Kidney capillary endothelial cell (primary cell): ENCODE results near the gene LMX1B.

Experiments used
- DNase-seq: peaks from one replicate; pipeline ENCODE4 v3.0.0-alpha.2; 2018; ENCODE audit warnings: low spot score

LMX1B gene

GRCh38 chr9:126658201-126658825 is 44.6 kb downstream of the LMX1B start:
- no peak for DNase-seq

GRCh38 chr9:126658956-126659555 is 45.3 kb downstream of the LMX1B start:
- DNase-seq, result no peak

GRCh38 chr9:126661122-126661520 is 47.4 kb downstream of the LMX1B start:
- no peak for DNase-seq

GRCh38 chr9:126661521-126662251 is 48.0 kb downstream of the LMX1B start:
- DNase-seq, result peak; percentile 29

- no peak for DNase-seq
Measured at GRCh38 chr9:126663661-126664072, 49.9 kb downstream of the LMX1B start.

- no peak for DNase-seq
Measured at GRCh38 chr9:126664900-126665643, 51.3 kb downstream of the LMX1B start.

GRCh38 chr9:126665644-126666035 is 51.9 kb downstream of the LMX1B start:
- no peak for DNase-seq

- DNase-seq, result no peak
Measured at GRCh38 chr9:126666155-126666803, 52.6 kb downstream of the LMX1B start.

- DNase-seq, result no peak
Measured at GRCh38 chr9:126667190-126668055, 53.7 kb downstream of the LMX1B start.

- no peak for DNase-seq
Measured at GRCh38 chr9:126668058-126668457, 54.3 kb downstream of the LMX1B start.

GRCh38 chr9:126669108-126669507 is 55.4 kb downstream of the LMX1B start:
- no peak for DNase-seq

- no peak for DNase-seq
Measured at GRCh38 chr9:126670270-126670669, 56.5 kb downstream of the LMX1B start.

GRCh38 chr9:126671381-126671831 is 57.7 kb downstream of the LMX1B start:
- DNase-seq, result no peak

GRCh38 chr9:126671983-126672382 is 58.3 kb downstream of the LMX1B start:
- no peak for DNase-seq

- DNase-seq, result no peak
Measured at GRCh38 chr9:126672634-126673284, 59.0 kb downstream of the LMX1B start.

- DNase-seq, result no peak
Measured at GRCh38 chr9:126673689-126674364, 60.1 kb downstream of the LMX1B start.

GRCh38 chr9:126674365-126675146 is 60.8 kb downstream of the LMX1B start:
- DNase-seq, result no peak

GRCh38 chr9:126675147-126675467 is 61.4 kb downstream of the LMX1B start:
- DNase-seq, result no peak

GRCh38 chr9:126676102-126676684 is 62.5 kb downstream of the LMX1B start:
- DNase-seq, result no peak
